DOHH2 (cell line): ENCODE measurements around the gene KRT77.

Source experiments
- CTCF ChIP-seq: fragments of 200-600 bp; sonication (generic); IDR thresholded peaks from one replicate; pipeline ENCODE4 v1.5.1; 2014; ENCODE audit warnings: antibody characterized with exemption, mild to moderate bottlenecking, low read depth, low read length; ENCODE audit not compliant: poor library complexity, severe bottlenecking
- EZH2phosphoT487 ChIP-seq: fragments of 200-600 bp; sonication (generic); IDR thresholded peaks from 2 replicates; pipeline ENCODE4 v1.6.1; 2017; ENCODE audit warnings: borderline replicate concordance, mild to moderate bottlenecking, antibody characterized with exemption, low read length, moderate library complexity, mixed read lengths

- TF ChIP-seq CTCF (no peak), EZH2phosphoT487 (no peak)
Observed at GRCh38 chr12:52686063-52686462, 17.3 kb downstream of the KRT77 start.
